GM12878 (cell line): Measurements from ENCODE around the gene SLC19A1. TPM values are rescaled to one million over a fixed set of nuclear protein-coding genes. Genes with fewer than 3 reads are reported as not detected.
A peak's percentile ranks its signal among the peaks of the same experiment; 100 is the strongest.

ENCODE experiments used
- BHLHE40 ChIP-seq, 2 experiments: fragments of 450-650 bp in 1 of 2; IDR thresholded peaks; 2 replicates each; pipeline ENCODE4 v1.6.1; 2011 to 2017; ENCODE audit warnings: low read depth in 2 of 2, borderline replicate concordance in 1 of 2, improper control_type of control experiment in 1 of 2, low read length in 1 of 2, mild to moderate bottlenecking in 1 of 2
- CHD4 ChIP-seq: fragments of 200-600 bp; sonication (generic); IDR thresholded peaks from 2 replicates; pipeline ENCODE4 v1.6.1; 2016; ENCODE audit warnings: mild to moderate bottlenecking
- E2F8 ChIP-seq: fragments of 450-650 bp; IDR thresholded peaks from 2 replicates; pipeline ENCODE4 v1.6.1; 2018; ENCODE audit warnings: mild to moderate bottlenecking, low read depth, moderate library complexity; ENCODE audit not compliant: partially characterized antibody
- EED ChIP-seq: sonication (generic); IDR thresholded peaks from 2 replicates; pipeline ENCODE4 v1.6.1; 2016; ENCODE audit warnings: antibody characterized with exemption, low read depth
- ESRRA ChIP-seq: IDR thresholded peaks from 2 replicates; pipeline ENCODE4 v1.6.1; 2012; ENCODE audit warnings: mild to moderate bottlenecking, low read length, improper control_type of control experiment
- FOS ChIP-seq: IDR thresholded peaks from 3 replicates; pipeline ENCODE4 v1.6.1; 2011; ENCODE audit warnings: borderline replicate concordance; ENCODE audit not compliant: insufficient read length; ENCODE audit errors: extremely low read depth
- HCFC1 ChIP-seq: fragments of 150-350 bp; IDR thresholded peaks from 2 replicates; pipeline ENCODE4 v1.6.1; 2014; ENCODE audit warnings: low read length
- IRF5 ChIP-seq: fragments of 450-650 bp; IDR thresholded peaks from 2 replicates; pipeline ENCODE4 v1.6.1; 2017; ENCODE audit warnings: borderline replicate concordance
- NFYB ChIP-seq: IDR thresholded peaks from 2 replicates; pipeline ENCODE4 v1.6.1; 2011; ENCODE audit warnings: low read depth, mild to moderate bottlenecking, low read length, improper control_type of control experiment, moderate library complexity; ENCODE audit not compliant: insufficient read depth
- POLR2A ChIP-seq: IDR thresholded peaks from 2 replicates; pipeline ENCODE4 v1.6.1; 2011; ENCODE audit warnings: low read depth, mild to moderate bottlenecking, low read length
- POU2F2 ChIP-seq: IDR thresholded peaks from 3 replicates; pipeline ENCODE4 v1.6.1; 2011; ENCODE audit warnings: low read depth, mild to moderate bottlenecking, low read length, borderline replicate concordance
- REST ChIP-seq: IDR thresholded peaks from 2 replicates; pipeline ENCODE4 v1.6.1; 2012; ENCODE audit warnings: mild to moderate bottlenecking, low read depth, low read length
- SIX5 ChIP-seq: IDR thresholded peaks from 2 replicates; pipeline ENCODE4 v1.6.1; 2011; ENCODE audit warnings: mild to moderate bottlenecking, low read depth, low read length, moderate library complexity; ENCODE audit not compliant: severe bottlenecking
- SMC3 ChIP-seq: IDR thresholded peaks from 2 replicates; pipeline ENCODE4 v1.6.1; 2011; ENCODE audit warnings: low read length, improper control_type of control experiment, borderline replicate concordance
- SP1 ChIP-seq: IDR thresholded peaks from one replicate; pipeline ENCODE4 v1.6.1; 2011; ENCODE audit warnings: low read depth, low read length
- SREBF2 ChIP-seq: IDR thresholded peaks from 2 replicates; pipeline ENCODE4 v1.6.1; 2012; ENCODE audit warnings: mild to moderate bottlenecking, low read length
- STAT1 ChIP-seq: fragments of 450-650 bp; conservative IDR thresholded peaks from 2 replicates; pipeline ENCODE4 v1.6.1; 2014; ENCODE audit warnings: antibody characterized with exemption, mild to moderate bottlenecking
- STAT3 ChIP-seq: IDR thresholded peaks from 2 replicates; pipeline ENCODE4 v1.6.1; 2011; ENCODE audit warnings: low read depth, low read length, improper control_type of control experiment
- TARDBP ChIP-seq: IDR thresholded peaks from 2 replicates; pipeline ENCODE4 v1.6.1; 2016; ENCODE audit warnings: borderline replicate concordance
- USF2 ChIP-seq: IDR thresholded peaks from 2 replicates; pipeline ENCODE4 v1.6.1; 2011; ENCODE audit warnings: low read depth, low read length, improper control_type of control experiment, borderline replicate concordance
- ZBED1 ChIP-seq: IDR thresholded peaks from 2 replicates; pipeline ENCODE4 v1.6.1; 2016; ENCODE audit warnings: borderline replicate concordance
- ZNF274 ChIP-seq: IDR thresholded peaks from one replicate; pipeline ENCODE4 v1.8.0; 2011; ENCODE audit not compliant: insufficient read length, insufficient read depth
- ZSCAN29 ChIP-seq: fragments of 450-650 bp; IDR thresholded peaks from 2 replicates; pipeline ENCODE4 v1.6.1; 2017; ENCODE audit warnings: mild to moderate bottlenecking, moderate library complexity
- ZZZ3 ChIP-seq: IDR thresholded peaks from 2 replicates; pipeline ENCODE4 v1.6.1; 2011; ENCODE audit warnings: low read depth; ENCODE audit not compliant: control insufficient read depth, insufficient read length
- polyA plus RNA-seq, 11 experiments: library from polyadenylated mRNA; depleted of rRNA in 4 of 11; unstranded in 6 of 11; stranded (reverse) in 5 of 11; fragments of >200 nt; fragmentation: Nextera tagmentation in 4 of 11; fragmentation: Illumina TruSeq in 1 of 11; extraction: Ambion mirVana in 4 of 11; extraction: Trizol in 1 of 11; gene quantifications; 1 replicate in 1 of 11; 2 replicates in 10 of 11; pipeline versions ENCODE4 v1.2.1 to v1.2.3, GENCODE V29; 2011 to 2016; ENCODE audit warnings: inconsistent platforms in 2 of 11, missing spikeins in 2 of 11, low read depth in 1 of 11
- total RNA-seq, 4 experiments: library from RNA; depleted of rRNA in 3 of 4; stranded (reverse); fragments of >200 nt in 3 of 4; fragmentation: Illumina TruSeq in 1 of 4; extraction: Trizol in 1 of 4; gene quantifications; 2 replicates each; pipeline versions ENCODE4 v1.2.1 to v1.2.3, GENCODE V29; 2013 to 2021

The SLC19A1 gene
- total and polyA plus RNA-seq, 10 of the 15 experiments (the other 5 are each of a cell fraction or from before 2014, with no cell fraction given), result 0.42 to 49.7 (median 12.2) TPM

GRCh38 chr21:45555557-45556301 lies 13.5 kb upstream of the SLC19A1 start (continued):
- TF ChIP-seq EED (peak; percentile 28; the same call in 1 of the 2 replicates), IRF5 (no peak), REST (no peak), ZNF274 (no peak), HCFC1 (no peak), BHLHE40 (IDR thresholded peaks at IDR 0.05; ENCODE audit: borderline replicate concordance in 1 of 2, low read depth in 2 of 2, low read length in 1 of 2) (no peak; a peak in 1 of 4 replicates), STAT3 (no peak), USF2 (no peak), SP1 (no peak), NFYB (no peak), CHD4 (no peak), SMC3 (peak; percentile 96), SIX5 (no peak), POU2F2 (0 out of 3 replicates have a peak, but pooled peaks have one; percentile 14), ZSCAN29 (peak; percentile 56; the same call in 1 of the 2 replicates), ZBED1 (no peak), SREBF2 (no peak), STAT1 (no peak), E2F8 (no peak), TARDBP (no peak), ESRRA (no peak), FOS (no peak), ZZZ3 (no peak), POLR2A (peak; percentile 64)
